ENCODE measurements around the gene GDPD5.

DNA sequence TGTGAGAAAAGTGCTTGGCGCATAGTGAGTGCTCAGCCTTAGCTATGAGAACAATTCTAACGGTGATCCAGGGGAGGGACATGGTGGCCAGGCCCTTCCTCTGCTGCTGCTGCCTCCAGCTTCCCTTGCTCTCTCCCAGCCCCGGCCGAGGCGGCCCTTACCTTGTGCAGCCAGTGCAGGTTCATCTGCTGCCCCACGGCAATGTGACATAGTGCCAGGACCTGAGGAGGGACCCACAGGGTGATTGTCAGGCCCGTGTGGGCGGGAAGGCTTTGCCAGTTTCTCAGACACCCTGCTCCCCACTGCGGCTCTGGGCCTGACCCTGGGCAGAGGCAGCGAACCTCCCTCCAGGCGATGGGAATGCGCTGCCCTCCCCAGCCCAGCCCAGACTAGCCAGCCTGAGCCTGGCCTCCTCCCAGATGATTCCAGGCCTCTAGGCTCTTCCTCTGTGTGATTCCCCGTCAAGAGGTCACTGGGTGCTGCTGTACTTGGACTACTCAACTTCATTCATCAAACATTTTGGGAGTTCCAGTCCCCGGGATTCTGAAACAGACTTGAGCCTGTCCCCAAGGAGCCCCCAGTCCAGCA, 69.1 kb downstream of the GDPD5 start:
- TF ChIP-seq, protein P1, sequence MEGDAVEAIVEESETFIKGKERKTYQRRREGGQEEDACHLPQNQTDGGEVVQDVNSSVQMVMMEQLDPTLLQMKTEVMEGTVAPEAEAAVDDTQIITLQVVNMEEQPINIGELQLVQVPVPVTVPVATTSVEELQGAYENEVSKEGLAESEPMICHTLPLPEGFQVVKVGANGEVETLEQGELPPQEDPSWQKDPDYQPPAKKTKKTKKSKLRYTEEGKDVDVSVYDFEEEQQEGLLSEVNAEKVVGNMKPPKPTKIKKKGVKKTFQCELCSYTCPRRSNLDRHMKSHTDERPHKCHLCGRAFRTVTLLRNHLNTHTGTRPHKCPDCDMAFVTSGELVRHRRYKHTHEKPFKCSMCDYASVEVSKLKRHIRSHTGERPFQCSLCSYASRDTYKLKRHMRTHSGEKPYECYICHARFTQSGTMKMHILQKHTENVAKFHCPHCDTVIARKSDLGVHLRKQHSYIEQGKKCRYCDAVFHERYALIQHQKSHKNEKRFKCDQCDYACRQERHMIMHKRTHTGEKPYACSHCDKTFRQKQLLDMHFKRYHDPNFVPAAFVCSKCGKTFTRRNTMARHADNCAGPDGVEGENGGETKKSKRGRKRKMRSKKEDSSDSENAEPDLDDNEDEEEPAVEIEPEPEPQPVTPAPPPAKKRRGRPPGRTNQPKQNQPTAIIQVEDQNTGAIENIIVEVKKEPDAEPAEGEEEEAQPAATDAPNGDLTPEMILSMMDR (IDR thresholded peaks at IDR 0.05), result no peak
- TF ChIP-seq EP300 (IDR thresholded peaks at IDR 0.05), result no peak
- TF ChIP-seq POLR2AphosphoS5 (IDR thresholded peaks at IDR 0.05), result no peak
- no peak for TF ChIP-seq POLR2A (IDR thresholded peaks at IDR 0.05)

Measured in stomach (tissue), 4 donors.